ENCODE measurements around the gene SLC7A9.

GRCh38 chr19:32873247-32873959 is 3.8 kb upstream of the SLC7A9 start:
- TF ChIP-seq CTCF (IDR thresholded peaks at IDR 0.05) (no peak), POLR2A (IDR thresholded peaks at IDR 0.05) (no peak)

Measured in sigmoid colon (tissue), 3 donors.